Mononuclear cell (primary cell): Measurements from ENCODE around the gene NBEA. TPM values are rescaled to one million over a fixed set of nuclear protein-coding genes. Genes with fewer than 3 reads are reported as not detected.

Experiments used
- H3K27me3 ChIP-seq: 2 replicates; pipeline ENCODE4 v1.6.0; 2011; ENCODE audit warnings: low read length, control low read depth; ENCODE audit not compliant: insufficient read depth
- H3K4me1 ChIP-seq: 2 replicates; pipeline ENCODE4 v1.5.1; 2011; ENCODE audit warnings: mild to moderate bottlenecking, low read length, control low read depth; ENCODE audit not compliant: insufficient read depth
- H3K4me3 ChIP-seq: 2 replicates; pipeline ENCODE4 v1.5.1; 2011; ENCODE audit warnings: mild to moderate bottlenecking, low read length, moderate library complexity
- H3K9me3 ChIP-seq: 2 replicates; pipeline ENCODE4 v1.5.1; 2011; ENCODE audit warnings: low read depth, mild to moderate bottlenecking, control low read depth, low read length
- total RNA-seq: library from RNA; depleted of rRNA; stranded (reverse); fragments of >200 nt; gene quantifications from one replicate; pipeline ENCODE4 v1.2.3, GENCODE V29; 2012

NBEA gene
- total RNA-seq, 1 donor: 3.3 TPM

DNA sequence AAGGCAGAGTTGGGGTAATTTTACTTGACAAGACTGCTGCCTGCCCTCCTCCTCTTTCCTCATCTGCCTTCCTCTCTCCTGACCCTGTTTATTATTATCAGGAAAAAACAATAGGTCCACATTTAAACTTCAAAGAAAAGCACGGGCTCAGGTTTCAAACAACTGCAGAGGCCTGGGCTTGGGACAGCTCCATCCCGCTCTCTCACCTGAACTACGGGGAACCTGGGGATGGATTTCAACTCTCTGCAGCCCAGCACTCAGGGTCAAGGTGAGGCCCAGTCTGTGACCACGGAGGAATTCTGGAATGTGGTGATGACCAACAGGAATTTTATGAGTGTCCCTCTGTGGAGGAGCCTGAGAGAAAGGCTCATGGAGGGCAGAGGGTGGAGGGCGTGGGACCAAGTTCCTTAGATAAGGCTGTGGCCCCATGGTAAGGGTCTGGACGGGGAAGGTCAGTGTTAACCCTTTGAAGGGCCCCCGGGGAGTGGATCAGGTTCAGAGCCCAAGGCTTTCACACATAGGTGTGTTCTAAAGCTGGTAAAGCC lies 755.2 kb downstream of the NBEA start:
- H3K4me3 ChIP-seq: no peak overlapping the region
- H3K4me1 ChIP-seq: no peaks in the 10 kb centered on the region
- no peaks in the 10 kb centered on the region for H3K27me3 ChIP-seq
- H3K9me3 ChIP-seq: no peaks in the 10 kb centered on the region

GRCh38 chr13:35698911-35699576 lies 757.0 kb downstream of the NBEA start:
- H3K4me3 ChIP-seq: no peak overlapping the region
- H3K4me1 ChIP-seq: no peaks in the 10 kb centered on the region

DNA sequence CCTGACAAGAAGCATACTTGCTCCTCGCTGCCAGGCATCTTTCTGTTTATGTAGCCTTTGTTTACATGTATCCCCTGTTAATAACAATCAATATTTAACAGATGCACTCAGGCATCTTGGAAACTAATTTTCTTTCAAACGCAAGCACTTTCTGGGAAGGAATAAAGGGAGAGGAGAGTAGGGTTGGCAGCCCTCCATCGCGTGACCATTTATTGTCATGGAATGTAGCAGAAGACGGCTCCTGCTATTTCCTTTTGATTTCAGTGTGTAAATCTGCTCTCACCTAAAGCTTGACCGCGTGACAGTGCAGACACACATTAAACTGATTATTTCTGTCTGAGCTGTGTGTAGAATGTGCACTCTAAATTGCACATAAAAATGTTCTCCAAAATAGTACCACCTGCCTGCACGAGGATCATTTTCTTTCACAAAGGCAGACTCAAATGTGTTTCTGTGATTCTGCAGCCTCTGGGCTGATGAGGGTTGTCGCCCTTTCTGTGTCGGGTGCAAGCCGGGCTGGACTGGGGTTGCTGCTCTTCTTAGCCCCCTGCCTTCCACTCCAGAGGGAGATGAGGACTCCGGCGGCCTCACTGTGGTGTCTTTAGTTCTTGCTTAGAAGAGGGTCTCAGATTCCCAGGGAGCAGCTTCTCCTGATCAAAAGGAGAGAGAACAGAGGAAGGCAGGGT lies 757.9 kb downstream of the NBEA start:
- Histone ChIP-seq H3K9me3 (no peaks in the 10 kb centered on the region), H3K27me3 (no peaks in the 10 kb centered on the region), H3K4me3 (no peak overlapping the region), H3K4me1 (no peaks in the 10 kb centered on the region)

More at GRCh38 chr13:35698911-35699576, 757.0 kb downstream of the NBEA start:
- Histone ChIP-seq H3K9me3 (no peaks in the 10 kb centered on the region), H3K27me3 (no peaks in the 10 kb centered on the region)

- Histone ChIP-seq H3K4me1 (no peaks in the 10 kb centered on the region), H3K27me3 (no peaks in the 10 kb centered on the region), H3K9me3 (no peaks in the 10 kb centered on the region), H3K4me3 (no peak overlapping the region)
Observed at GRCh38 chr13:35700671-35701070, 758.6 kb downstream of the NBEA start.

DNA sequence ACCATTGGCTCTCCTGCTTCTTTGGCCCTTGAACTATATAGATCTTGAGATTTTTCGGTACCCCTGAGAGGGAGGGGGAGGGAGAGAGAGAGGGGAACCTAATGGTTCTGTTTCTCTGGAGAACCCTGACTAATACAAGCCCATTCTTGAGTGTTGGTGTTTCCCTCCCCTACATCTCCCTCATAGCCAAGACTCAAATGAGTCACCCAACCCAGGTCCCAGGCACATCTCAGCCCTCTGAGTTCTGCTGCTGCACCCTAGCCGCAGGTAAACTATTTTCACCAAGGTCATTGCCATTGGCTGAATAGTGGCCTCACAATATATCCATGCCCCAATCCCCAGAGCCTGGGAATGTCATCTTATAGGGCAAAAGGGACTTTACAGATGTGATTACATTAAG lies 760.2 kb downstream of the NBEA start:
- Histone ChIP-seq H3K4me1 (no peaks in the 10 kb centered on the region), H3K9me3 (no peaks in the 10 kb centered on the region), H3K4me3 (no peak overlapping the region), H3K27me3 (no peaks in the 10 kb centered on the region)

- Histone ChIP-seq H3K27me3 (no peaks in the 10 kb centered on the region), H3K9me3 (no peaks in the 10 kb centered on the region), H3K4me1 (no peaks in the 10 kb centered on the region), H3K4me3 (no peak overlapping the region)
Observed at GRCh38 chr13:35703061-35703460, 761.0 kb downstream of the NBEA start.

DNA sequence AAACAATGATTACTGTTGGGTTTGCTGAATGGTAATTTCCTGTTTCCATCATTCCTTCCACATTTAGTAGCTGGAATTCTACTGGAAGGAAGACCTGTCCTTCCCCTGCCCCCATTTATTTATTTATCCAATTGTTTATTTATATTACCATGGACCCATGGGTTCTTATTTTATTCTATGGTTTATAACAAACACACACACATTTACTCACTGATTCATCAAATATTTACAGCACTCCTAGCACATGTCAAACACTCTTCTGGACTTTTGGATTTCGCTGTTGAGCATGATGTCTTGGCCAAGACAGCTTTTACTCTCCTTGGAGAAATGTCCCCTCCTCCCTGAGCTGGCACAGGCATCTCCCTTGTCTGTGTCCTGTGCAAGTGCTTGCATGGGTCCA lies 762.3 kb downstream of the NBEA start:
- H3K4me3 ChIP-seq: no peak overlapping the region
- no peaks in the 10 kb centered on the region for H3K4me1 ChIP-seq
- H3K9me3 ChIP-seq: no peaks in the 10 kb centered on the region
- H3K27me3 ChIP-seq: no peaks in the 10 kb centered on the region

- no peaks in the 10 kb centered on the region for H3K4me1 ChIP-seq
- H3K27me3 ChIP-seq: no peaks in the 10 kb centered on the region
- H3K9me3 ChIP-seq: no peaks in the 10 kb centered on the region
- H3K4me3 ChIP-seq: no peak overlapping the region
Observed at GRCh38 chr13:35706281-35706680, 764.2 kb downstream of the NBEA start.

DNA sequence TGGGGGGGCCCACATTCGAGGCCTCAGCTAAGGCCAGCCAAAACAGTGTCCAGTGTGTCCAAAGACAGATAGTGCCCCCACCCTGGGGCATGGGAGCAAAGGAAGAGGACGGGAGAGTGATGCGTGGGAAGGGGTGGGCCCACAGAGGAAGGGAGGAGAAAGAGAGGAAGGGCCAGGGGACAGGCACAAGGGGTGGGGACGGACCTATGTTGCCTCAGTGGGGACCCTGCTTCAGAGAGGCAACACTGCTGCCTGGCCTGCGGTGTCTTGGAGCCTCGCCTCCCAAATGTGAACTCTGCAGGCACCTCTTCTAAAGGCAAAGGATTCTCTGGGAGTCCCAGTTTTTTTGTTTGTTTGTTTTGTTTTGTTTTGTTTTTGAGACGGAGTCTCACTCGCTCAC lies 764.7 kb downstream of the NBEA start:
- no peak overlapping the region for H3K4me3 ChIP-seq
- H3K4me1 ChIP-seq: no peaks in the 10 kb centered on the region
- no peaks in the 10 kb centered on the region for H3K27me3 ChIP-seq
- no peaks in the 10 kb centered on the region for H3K9me3 ChIP-seq

- H3K27me3 ChIP-seq: no peaks in the 10 kb centered on the region
- H3K9me3 ChIP-seq: no peaks in the 10 kb centered on the region
- H3K4me1 ChIP-seq: no peaks in the 10 kb centered on the region
- H3K4me3 ChIP-seq: no peak overlapping the region
Observed at GRCh38 chr13:35711909-35712308, 769.8 kb downstream of the NBEA start.

DNA sequence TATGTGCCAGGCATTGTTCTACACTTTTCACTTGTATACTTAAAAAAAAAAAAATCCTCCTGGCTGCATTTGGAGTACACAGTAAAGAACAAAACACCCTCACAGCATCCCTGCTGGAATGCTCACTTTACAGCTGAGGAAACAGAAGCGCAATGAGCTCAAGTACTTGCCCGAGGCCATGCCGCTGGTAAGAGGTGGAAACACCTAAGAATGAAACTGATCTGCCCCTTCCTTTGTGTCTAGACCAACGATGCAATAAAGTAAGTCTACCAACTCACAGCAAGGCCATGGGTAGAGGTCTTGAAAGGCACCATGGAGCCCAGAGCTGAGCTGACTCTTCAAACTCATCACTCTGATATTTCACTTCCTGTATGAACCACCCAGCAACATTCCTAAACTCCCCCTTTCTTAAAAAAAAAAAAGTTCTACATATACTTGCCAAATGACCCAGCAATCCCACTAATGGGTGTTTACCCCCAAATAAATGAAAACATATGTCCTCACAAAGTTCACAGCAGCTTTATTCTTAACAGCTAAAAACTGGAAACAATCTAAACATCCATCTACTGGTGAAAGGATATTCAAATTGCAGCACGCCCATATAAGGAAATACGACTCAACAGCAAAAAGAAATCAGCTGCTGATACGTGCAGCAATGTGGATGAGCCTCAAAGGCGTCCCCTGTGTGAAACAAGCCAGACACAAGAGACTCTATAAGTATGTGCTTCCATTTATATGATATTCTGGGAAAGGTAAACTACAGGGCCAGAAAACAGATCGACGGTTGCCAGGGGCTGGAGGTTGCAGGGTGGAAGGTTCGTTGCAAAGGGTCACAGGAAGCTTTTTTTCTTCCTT lies 771.1 kb downstream of the NBEA start:
- Histone ChIP-seq H3K9me3 (no peaks in the 10 kb centered on the region), H3K4me3 (no peak overlapping the region), H3K4me1 (no peaks in the 10 kb centered on the region), H3K27me3 (no peaks in the 10 kb centered on the region)

DNA sequence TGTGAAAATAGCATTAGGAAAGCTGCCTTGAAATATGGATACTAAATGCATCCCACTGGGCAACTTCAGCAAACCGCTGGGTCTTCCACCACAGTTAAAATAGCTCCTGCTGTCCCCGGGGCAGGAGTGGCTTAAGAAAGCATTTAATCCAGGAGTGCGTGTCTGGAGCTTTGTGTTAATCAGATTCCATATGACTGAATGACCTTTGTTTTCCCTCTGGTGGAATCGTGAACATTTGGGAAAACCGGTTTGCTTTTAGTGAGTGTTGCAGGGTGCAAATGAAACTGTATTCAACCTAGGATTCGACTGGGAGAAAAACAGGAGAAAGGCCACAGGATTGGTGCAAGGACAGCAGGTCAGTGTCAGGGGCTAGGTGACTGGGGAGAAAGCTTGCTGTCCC lies 772.1 kb downstream of the NBEA start:
- no peaks in the 10 kb centered on the region for H3K27me3 ChIP-seq
- no peak overlapping the region for H3K4me3 ChIP-seq
- no peaks in the 10 kb centered on the region for H3K9me3 ChIP-seq
- H3K4me1 ChIP-seq: no peaks in the 10 kb centered on the region

DNA sequence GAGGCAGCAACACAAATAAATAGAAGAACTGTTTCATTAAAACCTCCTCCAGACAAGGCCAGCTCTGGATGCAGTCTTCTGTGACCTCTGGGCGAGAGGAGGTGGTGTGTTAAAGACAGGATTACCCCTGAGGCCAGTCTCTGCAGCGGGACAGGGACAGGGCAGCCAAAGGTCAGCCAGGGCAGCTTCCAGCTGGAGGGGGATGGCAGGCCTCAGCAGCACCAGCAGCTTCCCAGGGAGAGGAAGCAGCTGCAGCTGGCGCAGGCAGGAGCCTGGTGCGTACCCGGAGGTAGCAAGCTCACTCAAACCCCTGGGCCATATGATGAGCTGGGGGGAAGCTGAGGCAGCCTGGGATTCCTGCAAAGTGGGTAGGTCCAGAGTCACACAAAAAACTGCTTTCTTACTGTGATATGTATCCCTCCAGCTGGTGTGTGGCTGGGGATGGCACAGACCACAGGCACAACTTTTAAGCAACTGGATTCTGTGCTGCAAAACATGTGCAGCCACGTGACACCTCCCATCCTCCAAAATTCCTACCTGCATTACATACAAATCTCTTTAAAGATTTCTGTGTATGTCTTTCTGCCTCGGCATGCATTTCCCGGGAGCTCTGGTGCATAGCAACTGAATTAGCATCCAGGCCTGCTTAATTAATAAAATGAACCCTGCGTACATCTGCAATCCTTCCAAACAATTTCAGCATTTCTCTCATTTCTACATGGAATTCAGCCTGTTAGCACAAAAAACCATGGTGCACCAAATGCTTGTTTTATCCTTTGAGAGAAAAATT lies 772.7 kb downstream of the NBEA start:
- no peaks in the 10 kb centered on the region for H3K4me1 ChIP-seq

GRCh38 chr13:35716186-35716585 lies 774.1 kb downstream of the NBEA start:
- no peaks in the 10 kb centered on the region for H3K9me3 ChIP-seq
- H3K27me3 ChIP-seq: no peaks in the 10 kb centered on the region
- no peaks in the 10 kb centered on the region for H3K4me1 ChIP-seq
- no peak overlapping the region for H3K4me3 ChIP-seq

More for the DNA sequence above, 772.7 kb downstream of the NBEA start:
- H3K27me3 ChIP-seq: no peaks in the 10 kb centered on the region
- H3K4me3 ChIP-seq: no peak overlapping the region
- no peaks in the 10 kb centered on the region for H3K9me3 ChIP-seq
